GM12878 (cell line): Measurements from ENCODE around the gene PDE9A. TPM values are rescaled to one million over a fixed set of nuclear protein-coding genes. Genes with fewer than 3 reads are reported as not detected.

Experiments used
- ATAC-seq: fragments of 200-7000 bp; cut with Tn5 transposase; 3 replicates; pipeline ENCODE4 v1.9.1; 2020; ENCODE audit warnings: mild to moderate bottlenecking, moderate library complexity
- BruUV-seq: library from RNA; stranded (reverse); fragments of 400-500 nt; replicated peaks from 2 replicates; lab custom pipeline; 2021; lab: Mats Ljungman, UMichigan
- CTCF ChIA-PET: fragments of 300-600 bp; sonication (Branson Sonifier 250); formaldehyde crosslinking; extraction: SDS; loops from one replicate; lab custom pipeline; 2021; ENCODE audit warnings: inconsistent platforms; lab: Yijun Ruan, JAX
- POLR2A ChIA-PET: fragments of 350-600 bp; formaldehyde crosslinking; extraction: SDS; loops from one replicate; lab custom pipeline; 2021; ENCODE audit warnings: inconsistent platforms; lab: Charles Lee
- RAD21 ChIA-PET: fragments of 300-600 bp; sonication (Branson Sonifier 250); formaldehyde crosslinking; loops from one replicate; lab custom pipeline; 2023; ENCODE audit warnings: antibody characterized with exemption; ENCODE audit not compliant: unreplicated experiment; lab: Charles Lee
- SMC1A ChIA-PET: fragments of 300-600 bp; sonication (Branson Sonifier 250); formaldehyde crosslinking; loops from one replicate; lab custom pipeline; 2023; ENCODE audit not compliant: unreplicated experiment, uncharacterized antibody; lab: Charles Lee
- DNase-seq: peaks from one replicate; pipeline ENCODE4 v3.0.0-alpha.2; 2011; ENCODE audit warnings: low read depth, low spot score
- FAIRE-seq: peaks from 3 replicates; lab custom pipeline; 2011; peaks lifted over from hg19 to GRCh38; lab: Jason Lieb, UNC
- H2AFZ ChIP-seq: 2 replicates; pipeline ENCODE4 v1.6.0; 2011; ENCODE audit warnings: low read depth, low read length, control low read depth; ENCODE audit not compliant: control insufficient read depth
- H3K27ac ChIP-seq: 2 replicates; pipeline ENCODE4 v1.5.1; 2011; ENCODE audit warnings: control low read depth; ENCODE audit not compliant: control insufficient read depth, insufficient read depth
- H3K27me3 ChIP-seq, 2 experiments: replicated peaks in 1 of 2; 2 replicates each; pipeline versions ENCODE4 v1.6.0 to v1.6.1; 2011; ENCODE audit warnings: low read length in 1 of 2; ENCODE audit not compliant: control insufficient read depth in 2 of 2, insufficient read depth in 2 of 2
- H3K36me3 ChIP-seq, 2 experiments: 2 replicates each; pipeline ENCODE4 v1.5.1; 2011; ENCODE audit warnings: low read length in 1 of 2; ENCODE audit not compliant: control insufficient read depth in 2 of 2, insufficient read depth in 2 of 2
- H3K4me1 ChIP-seq: 2 replicates; pipeline ENCODE4 v1.6.1; 2011; ENCODE audit warnings: mild to moderate bottlenecking, low read length, moderate library complexity, mixed read lengths; ENCODE audit not compliant: control insufficient read depth, insufficient read depth
- H3K4me2 ChIP-seq: 2 replicates; pipeline ENCODE4 v1.6.0; 2011; ENCODE audit warnings: control low read depth; ENCODE audit not compliant: control insufficient read depth, insufficient read depth
- H3K4me3 ChIP-seq: fragments of 200-600 bp; sonication (generic); 2 replicates; pipeline ENCODE4 v1.5.1; 2016
- H3K79me2 ChIP-seq: 2 replicates; pipeline ENCODE4 v1.6.0; 2011; ENCODE audit warnings: low read length; ENCODE audit not compliant: control insufficient read depth, insufficient read depth
- H3K9ac ChIP-seq: 2 replicates; pipeline ENCODE4 v1.8.0; 2011; ENCODE audit warnings: low read length, control low read depth, mixed read lengths; ENCODE audit not compliant: control insufficient read depth, insufficient read depth
- H3K9me3 ChIP-seq: replicated peaks from 3 replicates; pipeline ENCODE4 v1.5.1; 2011; ENCODE audit warnings: mild to moderate bottlenecking, low read length; ENCODE audit not compliant: control insufficient read depth, insufficient read depth
- H4K20me1 ChIP-seq: 2 replicates; pipeline ENCODE4 v1.6.0; 2011; ENCODE audit not compliant: control insufficient read depth, insufficient read depth
- BACH1 ChIP-seq: fragments of 450-650 bp; IDR thresholded peaks from 2 replicates; pipeline ENCODE4 v1.6.1; 2017; ENCODE audit warnings: mild to moderate bottlenecking, borderline replicate concordance
- BMI1 ChIP-seq: fragments of 450-650 bp; IDR thresholded peaks from 2 replicates; pipeline ENCODE4 v1.6.1; 2016; ENCODE audit warnings: mild to moderate bottlenecking, moderate library complexity, borderline replicate concordance
- CEBPB ChIP-seq, 2 experiments: fragments of 150-350 bp in 1 of 2; IDR thresholded peaks; 2 replicates each; pipeline ENCODE4 v1.6.1; 2012 to 2014; ENCODE audit warnings: low read depth in 2 of 2, low read length in 2 of 2, borderline replicate concordance in 1 of 2, inconsistent platforms in 1 of 2
- ESRRA ChIP-seq: IDR thresholded peaks from 2 replicates; pipeline ENCODE4 v1.6.1; 2012; ENCODE audit warnings: mild to moderate bottlenecking, low read length, improper control_type of control experiment
- IRF5 ChIP-seq: fragments of 450-650 bp; IDR thresholded peaks from 2 replicates; pipeline ENCODE4 v1.6.1; 2017; ENCODE audit warnings: borderline replicate concordance
- MYC ChIP-seq: IDR thresholded peaks from 2 replicates; pipeline ENCODE4 v1.6.1; 2011; ENCODE audit warnings: mild to moderate bottlenecking, low read length, moderate library complexity, inconsistent platforms; ENCODE audit not compliant: insufficient read depth, insufficient replicate concordance, insufficient read length, severe bottlenecking
- NFIC ChIP-seq: IDR thresholded peaks from 2 replicates; pipeline ENCODE4 v1.6.1; 2012; ENCODE audit warnings: low read depth, mild to moderate bottlenecking, inconsistent platforms, low read length, moderate library complexity
- NR2C1 ChIP-seq: fragments of 450-650 bp; IDR thresholded peaks from 2 replicates; pipeline ENCODE4 v1.6.1; 2017; ENCODE audit warnings: antibody characterized with exemption, mild to moderate bottlenecking, moderate library complexity
- NR2C2 ChIP-seq: IDR thresholded peaks from 2 replicates; pipeline ENCODE4 v1.6.1; 2011; ENCODE audit warnings: borderline replicate concordance, low read depth; ENCODE audit not compliant: control insufficient read depth, insufficient read length
- SPI1 ChIP-seq: IDR thresholded peaks from 2 replicates; pipeline ENCODE4 v1.6.1; 2011; ENCODE audit warnings: low read depth, mild to moderate bottlenecking, low read length, moderate library complexity, borderline replicate concordance; ENCODE audit not compliant: insufficient read depth
- TCF12 ChIP-seq: IDR thresholded peaks from 2 replicates; pipeline ENCODE4 v1.6.1; 2011; ENCODE audit warnings: low read depth, mild to moderate bottlenecking, low read length
- ZNF592 ChIP-seq: fragments of 450-650 bp; IDR thresholded peaks from 2 replicates; pipeline ENCODE4 v1.6.1; 2017; ENCODE audit warnings: mild to moderate bottlenecking, moderate library complexity
- WGBS: methylation state at CpG from one replicate; pipeline ENCODE4 v1.1.6; 2016; ENCODE audit warnings: low lambda C conversion rate; ENCODE audit not compliant: insufficient replicate concordance, insufficient coverage; ENCODE audit errors: missing lambda C conversion rate; 5-methylcytosine and 5-hydroxymethylcytosine counted together
- in situ Hi-C: fragments of 300-500 bp; cut with MboI; formaldehyde crosslinking; loops from 9 replicates; pipeline ENCODE4 v1.14.3; 2018; ENCODE audit warnings: mixed read lengths
- intact Hi-C: fragments of 100-400 bp; cut with micrococcal nuclease; formaldehyde crosslinking; loops from one replicate; pipeline ENCODE4 v1.14.2; 2022; ENCODE audit not compliant: unreplicated experiment
- polyA plus RNA-seq, 11 experiments: library from polyadenylated mRNA; depleted of rRNA in 4 of 11; unstranded in 6 of 11; stranded (reverse) in 5 of 11; fragments of >200 nt; fragmentation: Nextera tagmentation in 4 of 11; fragmentation: Illumina TruSeq in 1 of 11; extraction: Ambion mirVana in 4 of 11; extraction: Trizol in 1 of 11; gene quantifications; 1 replicate in 1 of 11; 2 replicates in 10 of 11; pipeline versions ENCODE4 v1.2.1 to v1.2.3, GENCODE V29; 2011 to 2016; ENCODE audit warnings: inconsistent platforms in 2 of 11, missing spikeins in 2 of 11, low read depth in 1 of 11
- total RNA-seq, 4 experiments: library from RNA; depleted of rRNA in 3 of 4; stranded (reverse); fragments of >200 nt in 3 of 4; fragmentation: Illumina TruSeq in 1 of 4; extraction: Trizol in 1 of 4; gene quantifications; 2 replicates each; pipeline versions ENCODE4 v1.2.1 to v1.2.3, GENCODE V29; 2013 to 2021
- TF ChIP-seq, protein P1 (sequence below): IDR thresholded peaks from 2 replicates; pipeline ENCODE4 v1.6.1; 2011; ENCODE audit warnings: low read depth, mild to moderate bottlenecking, low read length, moderate library complexity, borderline replicate concordance; ENCODE audit errors: extremely low read depth
- TF ChIP-seq, protein P2 (sequence below): fragments of 450-650 bp; IDR thresholded peaks from 2 replicates; pipeline ENCODE4 v1.6.1; 2017; ENCODE audit warnings: low read depth, mild to moderate bottlenecking, moderate library complexity

PDE9A gene
- total and polyA plus RNA-seq, 10 of the 15 experiments (the other 5 are each of a cell fraction or from before 2014, with no cell fraction given), result 0.08 to 0.45 (median 0.20) TPM; not detected in 1

DNA sequence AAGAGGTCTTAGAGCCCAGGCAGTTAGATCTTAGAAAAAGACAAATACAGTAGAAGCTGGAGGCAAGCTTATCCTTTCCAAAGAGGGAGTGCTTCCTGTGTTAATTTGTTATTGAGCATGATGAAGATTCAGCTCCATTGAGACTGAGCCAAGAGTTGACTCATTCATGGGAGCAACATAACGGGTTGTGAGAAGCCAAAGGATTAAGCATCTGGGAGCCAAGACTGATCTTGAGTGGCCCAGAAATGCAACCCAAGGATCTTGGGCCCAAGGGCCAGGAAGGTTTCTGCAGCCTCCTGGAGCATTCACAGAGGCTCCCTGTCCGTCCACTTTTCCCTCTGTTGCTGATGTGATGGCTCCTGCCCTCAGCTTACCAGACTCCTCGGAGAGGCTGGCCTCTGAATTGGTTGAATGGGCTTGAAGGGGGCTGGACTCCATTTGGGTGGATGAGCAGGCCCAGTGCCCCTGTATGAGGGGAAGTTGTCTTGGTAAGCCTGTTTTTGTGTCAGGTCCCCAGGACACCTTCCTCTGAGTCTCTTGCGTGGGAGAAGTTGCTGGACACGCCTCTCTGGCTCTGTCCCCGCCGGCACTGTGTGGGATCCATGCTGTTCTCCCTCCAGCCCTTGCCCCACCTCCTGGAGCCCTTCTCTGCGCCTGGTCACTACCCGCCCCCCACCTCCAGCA, 42.4 kb downstream of the PDE9A start:
- no peaks in the 10 kb centered on the region for H4K20me1 ChIP-seq
- FAIRE-seq (no peak), ATAC-seq (no peak), DNase-seq (no peak)
- H3K36me3 ChIP-seq, result no peaks in the 10 kb centered on the region
- intact Hi-C loops (no loop called here), in situ Hi-C loops (no loop called here)
- SMC1A ChIA-PET, result no interaction called here
- H3K79me2 ChIP-seq, result no peaks in the 10 kb centered on the region
- RAD21 ChIA-PET, result no interaction called here
- H3K4me1 ChIP-seq, result no peaks in the 10 kb centered on the region
- 9% methylated on average over 9 of the region's 9 CpGs for whole genome bisulfite sequencing
- H2AFZ ChIP-seq, result no peak overlapping the region
- CTCF ChIA-PET, result no interaction called here
- H3K9ac ChIP-seq, result no peak overlapping the region
- no TSS peak for BruUV-seq
- no peak overlapping the region for H3K4me2 ChIP-seq
- POLR2A ChIA-PET, result no interaction called here
- H3K27me3 ChIP-seq, result peaks cover 0 to 7% of the 10 kb centered on the region in 2 experiments; a peak in 3 of 4 replicates
- H3K27ac ChIP-seq, result no peak overlapping the region
- H3K4me3 ChIP-seq, result no peak overlapping the region
- H3K9me3 ChIP-seq, result no peaks in the 10 kb centered on the region
- no peak for TF ChIP-seq IRF5
- TF ChIP-seq, protein P1, sequence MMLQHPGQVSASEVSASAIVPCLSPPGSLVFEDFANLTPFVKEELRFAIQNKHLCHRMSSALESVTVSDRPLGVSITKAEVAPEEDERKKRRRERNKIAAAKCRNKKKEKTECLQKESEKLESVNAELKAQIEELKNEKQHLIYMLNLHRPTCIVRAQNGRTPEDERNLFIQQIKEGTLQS, result no peak
- no peak for TF ChIP-seq SPI1
- TF ChIP-seq TCF12, result no peak
- no peak for TF ChIP-seq BMI1
- no peak for TF ChIP-seq NR2C2
- TF ChIP-seq, protein P2, sequence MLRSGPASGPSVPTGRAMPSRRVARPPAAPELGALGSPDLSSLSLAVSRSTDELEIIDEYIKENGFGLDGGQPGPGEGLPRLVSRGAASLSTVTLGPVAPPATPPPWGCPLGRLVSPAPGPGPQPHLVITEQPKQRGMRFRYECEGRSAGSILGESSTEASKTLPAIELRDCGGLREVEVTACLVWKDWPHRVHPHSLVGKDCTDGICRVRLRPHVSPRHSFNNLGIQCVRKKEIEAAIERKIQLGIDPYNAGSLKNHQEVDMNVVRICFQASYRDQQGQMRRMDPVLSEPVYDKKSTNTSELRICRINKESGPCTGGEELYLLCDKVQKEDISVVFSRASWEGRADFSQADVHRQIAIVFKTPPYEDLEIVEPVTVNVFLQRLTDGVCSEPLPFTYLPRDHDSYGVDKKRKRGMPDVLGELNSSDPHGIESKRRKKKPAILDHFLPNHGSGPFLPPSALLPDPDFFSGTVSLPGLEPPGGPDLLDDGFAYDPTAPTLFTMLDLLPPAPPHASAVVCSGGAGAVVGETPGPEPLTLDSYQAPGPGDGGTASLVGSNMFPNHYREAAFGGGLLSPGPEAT, result no peak
- no peak for TF ChIP-seq MYC
- TF ChIP-seq ZNF592, result no peak
- TF ChIP-seq ESRRA, result no peak
- TF ChIP-seq CEBPB (IDR thresholded peaks at IDR 0.05; ENCODE audit: borderline replicate concordance in 1 of 2, low read depth in 2 of 2, low read length in 2 of 2), result no peak
- no peak for TF ChIP-seq NFIC
- no peak for TF ChIP-seq BACH1
- no peak for TF ChIP-seq NR2C1
